HepG2 (cell line): ENCODE data around the gene NCOA3. TPM values are rescaled to one million over a fixed set of nuclear protein-coding genes. Genes with fewer than 3 reads are reported as not detected.

Source experiments
- ATAC-seq: fragments of 200-7000 bp; cut with Tn5 transposase; 3 replicates; pipeline ENCODE4 v1.9.1; 2020; ENCODE audit warnings: mild to moderate bottlenecking, moderate library complexity
- BruUV-seq: library from RNA; stranded (reverse); fragments of 400-500 nt; replicated peaks from 2 replicates; lab custom pipeline; 2021; lab: Mats Ljungman, UMichigan
- CTCF ChIA-PET: fragments of 300-600 bp; formaldehyde crosslinking; extraction: SDS; loops from one replicate; lab custom pipeline; 2021; ENCODE audit warnings: low total read pairs, inconsistent platforms, low intra/inter-chr PET ratio; lab: Yijun Ruan, JAX
- POLR2A ChIA-PET: fragments of 350-600 bp; sonication (Branson Sonifier 250); formaldehyde crosslinking; loops from one replicate; lab custom pipeline; 2020; ENCODE audit warnings: antibody characterized with exemption, inconsistent platforms; lab: Yijun Ruan, JAX
- DNase-seq: peaks from one replicate; pipeline ENCODE4 v3.0.0-alpha.2; 2015; ENCODE audit warnings: low spot score
- FAIRE-seq: peaks from 3 replicates; lab custom pipeline; 2011; peaks lifted over from hg19 to GRCh38; lab: Jason Lieb, UNC
- H2AFZ ChIP-seq: one replicate; pipeline ENCODE4 v1.6.1; 2011; ENCODE audit warnings: low read length, inconsistent platforms
- H3K27ac ChIP-seq: fragments of 300-600 bp; 3 replicates; pipeline ENCODE4 v1.8.0; 2011; ENCODE audit warnings: mixed run types, mild to moderate bottlenecking, mixed read lengths, low read length, inconsistent platforms; ENCODE audit not compliant: insufficient read depth; ENCODE audit errors: extremely low read length
- H3K27me3 ChIP-seq, 2 experiments: fragments of 200-600 bp in 1 of 2; 2 replicates in 1 of 2; 3 replicates in 1 of 2; pipeline versions ENCODE4 v1.6.0 to v1.8.0; 2011; ENCODE audit warnings: low read length in 2 of 2, mild to moderate bottlenecking in 2 of 2, moderate library complexity in 2 of 2, inconsistent platforms in 1 of 2; ENCODE audit not compliant: insufficient read depth in 2 of 2, control insufficient read depth in 1 of 2
- H3K36me3 ChIP-seq, 2 experiments: fragments of 200-600 bp in 1 of 2; replicated peaks in 1 of 2; 2 replicates in 1 of 2; 3 replicates in 1 of 2; pipeline versions ENCODE4 v1.5.1 to v1.8.0; 2011; ENCODE audit warnings: low read length in 2 of 2, inconsistent platforms in 1 of 2; ENCODE audit not compliant: insufficient read depth in 2 of 2, control insufficient read depth in 1 of 2
- H3K4me1 ChIP-seq: 2 replicates; pipeline ENCODE4 v1.5.1; 2012; ENCODE audit warnings: low read length, inconsistent platforms; ENCODE audit not compliant: insufficient read depth
- H3K4me2 ChIP-seq: 2 replicates; pipeline ENCODE4 v1.6.0; 2011; ENCODE audit warnings: low read depth, low read length, inconsistent platforms
- H3K4me3 ChIP-seq, 3 experiments: fragments of 200-600 bp in 1 of 3; sonication (generic), shearing (Covaris generic) in 1 of 3; replicated peaks in 1 of 3; 2 replicates each; pipeline ENCODE4 v1.5.1; 2011 to 2016; ENCODE audit warnings: low read length in 3 of 3, inconsistent platforms in 2 of 3, low read depth in 2 of 3, mild to moderate bottlenecking in 2 of 3, control low read depth in 1 of 3, mixed read lengths in 1 of 3; ENCODE audit not compliant: insufficient read depth in 1 of 3
- H3K79me2 ChIP-seq: one replicate; pipeline ENCODE4 v1.6.1; 2011; ENCODE audit warnings: low read length, inconsistent platforms; ENCODE audit not compliant: insufficient read depth
- H3K9ac ChIP-seq: 2 replicates; pipeline ENCODE4 v1.6.0; 2011; ENCODE audit warnings: mild to moderate bottlenecking, low read depth, low read length, inconsistent platforms; ENCODE audit not compliant: insufficient read depth
- H3K9me3 ChIP-seq: 2 replicates; pipeline ENCODE4 v1.5.1; 2012; ENCODE audit warnings: mild to moderate bottlenecking, low read length
- H4K20me1 ChIP-seq: 2 replicates; pipeline ENCODE4 v1.6.0; 2011; ENCODE audit warnings: inconsistent platforms, mild to moderate bottlenecking, low read length, moderate library complexity; ENCODE audit not compliant: insufficient read depth
- CEBPG ChIP-seq: IDR thresholded peaks from 2 replicates; pipeline ENCODE4 v1.6.1; 2016
- ETV5 ChIP-seq: IDR thresholded peaks from 2 replicates; pipeline ENCODE4 v1.6.1; 2018; ENCODE audit warnings: missing biosample characterization, missing genetic modification reagents, inconsistent platforms, borderline replicate concordance
- HOXA7 ChIP-seq: sonication (generic); formaldehyde crosslinking; IDR thresholded peaks from 2 replicates; pipeline ENCODE4 v1.8.1; 2022; ENCODE audit warnings: mild to moderate bottlenecking, missing genetic modification reagents, moderate library complexity
- NFE2L2 ChIP-seq: fragments of 150-350 bp; IDR thresholded peaks from 2 replicates; pipeline ENCODE4 v1.6.1; 2014; ENCODE audit warnings: low read length
- PCBP1 ChIP-seq: fragments of 200-400 bp; formaldehyde crosslinking; IDR thresholded peaks from 2 replicates; pipeline ENCODE4 v1.6.1; 2017; ENCODE audit warnings: mild to moderate bottlenecking, low read depth, low read length, borderline replicate concordance
- RORA ChIP-seq: sonication (generic); formaldehyde crosslinking; IDR thresholded peaks from 2 replicates; pipeline ENCODE4 v1.5.0; 2020; ENCODE audit warnings: mild to moderate bottlenecking, missing genetic modification reagents, moderate library complexity
- SATB2 ChIP-seq: sonication (generic); formaldehyde crosslinking; IDR thresholded peaks from 2 replicates; pipeline ENCODE4 v1.5.0; 2020; ENCODE audit warnings: missing genetic modification reagents
- SMARCE1 ChIP-seq: fragments of 450-650 bp; IDR thresholded peaks from 2 replicates; pipeline ENCODE4 v1.6.1; 2017; ENCODE audit warnings: borderline replicate concordance
- TARDBP ChIP-seq: sonication (generic); formaldehyde crosslinking; IDR thresholded peaks from 2 replicates; pipeline ENCODE4 v1.8.0; 2022; ENCODE audit warnings: mild to moderate bottlenecking, missing genetic modification reagents
- TOE1 ChIP-seq: sonication (generic); formaldehyde crosslinking; IDR thresholded peaks from 2 replicates; pipeline ENCODE4 v1.4.0; 2020; ENCODE audit warnings: mild to moderate bottlenecking, missing genetic modification reagents
- U2AF1 ChIP-seq: fragments of 200-400 bp; formaldehyde crosslinking; optimal IDR thresholded peaks from 2 replicates; pipeline ENCODE3; 2017; ENCODE audit warnings: mild to moderate bottlenecking, low read depth, low read length
- ZNF232 ChIP-seq: sonication (generic); formaldehyde crosslinking; IDR thresholded peaks from 2 replicates; pipeline ENCODE4 v1.4.0; 2020; ENCODE audit warnings: missing genetic modification reagents, borderline replicate concordance
- ZNF788 ChIP-seq: sonication (generic); formaldehyde crosslinking; IDR thresholded peaks from 2 replicates; pipeline ENCODE4 v1.5.0; 2020; ENCODE audit warnings: mild to moderate bottlenecking, missing genetic modification reagents, borderline replicate concordance
- WGBS: methylation state at CpG from one replicate; pipeline ENCODE4 v1.1.6; 2017; ENCODE audit warnings: low lambda C conversion rate; 5-methylcytosine and 5-hydroxymethylcytosine counted together
- in situ Hi-C: cut with HindIII; loops from 2 replicates; pipeline ENCODE4 v1.10.0; 2017; ENCODE audit warnings: low pct_unique_long_range_greater_than_20kb; ENCODE audit not compliant: extremely low pct_ligation_motif_present
- intact Hi-C: fragments of 100-400 bp; cut with micrococcal nuclease; formaldehyde crosslinking; loops from one replicate; pipeline ENCODE4 v1.10.0; 2022; ENCODE audit not compliant: unreplicated experiment
- polyA plus RNA-seq, 8 experiments: library from polyadenylated mRNA; depleted of rRNA in 3 of 8; stranded (reverse) in 7 of 8; unstranded in 1 of 8; fragments of >200 nt; fragmentation: Illumina TruSeq in 4 of 8; extraction: Trizol in 4 of 8; gene quantifications; 2 replicates each; pipeline versions ENCODE4 v1.2.1 to v1.2.3, GENCODE V29; 2011 to 2016; ENCODE audit warnings: low read depth in 4 of 8, missing spikeins in 1 of 8, mixed read lengths in 1 of 8; ENCODE audit not compliant: insufficient read depth in 1 of 8
- total RNA-seq, 5 experiments: library from RNA; depleted of rRNA; stranded (reverse); fragments of >200 nt; fragmentation: Illumina TruSeq; extraction: Trizol; gene quantifications; 2 replicates each; pipeline ENCODE4 v1.2.3, GENCODE V29; 2016; ENCODE audit warnings: low read depth in 1 of 5
- TF ChIP-seq, protein P1 (sequence below): IDR thresholded peaks from 2 replicates; pipeline ENCODE4 v1.6.1; 2016; ENCODE audit warnings: mild to moderate bottlenecking
- TF ChIP-seq, protein P2 (sequence below): sonication (generic); formaldehyde crosslinking; IDR thresholded peaks from 2 replicates; pipeline ENCODE4 v1.9.0; 2021; ENCODE audit warnings: mild to moderate bottlenecking, missing genetic modification reagents

The NCOA3 gene
- total and polyA plus RNA-seq, 2 of the 13 experiments (the other 11 are each of a cell fraction or from before 2014, with no cell fraction given), result 35.0 to 56.8 TPM

- peaks cover 97% of the 10 kb centered on the region for H3K4me1 ChIP-seq
- peak overlapping the region; percentile 12 to 55 (median 30); a peak in 3 of 6 replicates for H3K4me3 ChIP-seq
- TF ChIP-seq SMARCE1 (no peak), ETV5 (peak; percentile 86; the same call in 1 of the 2 replicates), ZNF232 (CRISPR knock-in tag) (peak; percentile 90; the same call in 1 of the 2 replicates), SATB2 (CRISPR knock-in tag) (peak; percentile 86), CEBPG (CRISPR knock-in tag) (peak; percentile 95), ZNF788 (CRISPR knock-in tag) (peak; percentile 67; the same call in 1 of the 2 replicates), NFE2L2 (no peak), PCBP1 (no peak), U2AF1 (peak; percentile 76), TOE1 (CRISPR knock-in tag) (peak; percentile 61; the same call in 1 of the 2 replicates), HOXA7 (CRISPR knock-in tag) (no peak), RORA (CRISPR knock-in tag) (0 out of 2 replicates have a peak, but pooled peaks have one; percentile 31), TARDBP (peak; percentile 97)
- TF ChIP-seq, protein P1, sequence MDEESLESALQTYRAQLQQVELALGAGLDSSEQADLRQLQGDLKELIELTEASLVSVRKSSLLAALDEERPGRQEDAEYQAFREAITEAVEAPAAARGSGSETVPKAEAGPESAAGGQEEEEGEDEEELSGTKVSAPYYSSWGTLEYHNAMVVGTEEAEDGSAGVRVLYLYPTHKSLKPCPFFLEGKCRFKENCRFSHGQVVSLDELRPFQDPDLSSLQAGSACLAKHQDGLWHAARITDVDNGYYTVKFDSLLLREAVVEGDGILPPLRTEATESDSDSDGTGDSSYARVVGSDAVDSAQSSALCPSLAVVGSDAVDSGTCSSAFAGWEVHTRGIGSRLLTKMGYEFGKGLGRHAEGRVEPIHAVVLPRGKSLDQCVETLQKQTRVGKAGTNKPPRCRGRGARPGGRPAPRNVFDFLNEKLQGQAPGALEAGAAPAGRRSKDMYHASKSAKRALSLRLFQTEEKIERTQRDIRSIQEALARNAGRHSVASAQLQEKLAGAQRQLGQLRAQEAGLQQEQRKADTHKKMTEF, result peak; percentile 97
- TF ChIP-seq, protein P2, sequence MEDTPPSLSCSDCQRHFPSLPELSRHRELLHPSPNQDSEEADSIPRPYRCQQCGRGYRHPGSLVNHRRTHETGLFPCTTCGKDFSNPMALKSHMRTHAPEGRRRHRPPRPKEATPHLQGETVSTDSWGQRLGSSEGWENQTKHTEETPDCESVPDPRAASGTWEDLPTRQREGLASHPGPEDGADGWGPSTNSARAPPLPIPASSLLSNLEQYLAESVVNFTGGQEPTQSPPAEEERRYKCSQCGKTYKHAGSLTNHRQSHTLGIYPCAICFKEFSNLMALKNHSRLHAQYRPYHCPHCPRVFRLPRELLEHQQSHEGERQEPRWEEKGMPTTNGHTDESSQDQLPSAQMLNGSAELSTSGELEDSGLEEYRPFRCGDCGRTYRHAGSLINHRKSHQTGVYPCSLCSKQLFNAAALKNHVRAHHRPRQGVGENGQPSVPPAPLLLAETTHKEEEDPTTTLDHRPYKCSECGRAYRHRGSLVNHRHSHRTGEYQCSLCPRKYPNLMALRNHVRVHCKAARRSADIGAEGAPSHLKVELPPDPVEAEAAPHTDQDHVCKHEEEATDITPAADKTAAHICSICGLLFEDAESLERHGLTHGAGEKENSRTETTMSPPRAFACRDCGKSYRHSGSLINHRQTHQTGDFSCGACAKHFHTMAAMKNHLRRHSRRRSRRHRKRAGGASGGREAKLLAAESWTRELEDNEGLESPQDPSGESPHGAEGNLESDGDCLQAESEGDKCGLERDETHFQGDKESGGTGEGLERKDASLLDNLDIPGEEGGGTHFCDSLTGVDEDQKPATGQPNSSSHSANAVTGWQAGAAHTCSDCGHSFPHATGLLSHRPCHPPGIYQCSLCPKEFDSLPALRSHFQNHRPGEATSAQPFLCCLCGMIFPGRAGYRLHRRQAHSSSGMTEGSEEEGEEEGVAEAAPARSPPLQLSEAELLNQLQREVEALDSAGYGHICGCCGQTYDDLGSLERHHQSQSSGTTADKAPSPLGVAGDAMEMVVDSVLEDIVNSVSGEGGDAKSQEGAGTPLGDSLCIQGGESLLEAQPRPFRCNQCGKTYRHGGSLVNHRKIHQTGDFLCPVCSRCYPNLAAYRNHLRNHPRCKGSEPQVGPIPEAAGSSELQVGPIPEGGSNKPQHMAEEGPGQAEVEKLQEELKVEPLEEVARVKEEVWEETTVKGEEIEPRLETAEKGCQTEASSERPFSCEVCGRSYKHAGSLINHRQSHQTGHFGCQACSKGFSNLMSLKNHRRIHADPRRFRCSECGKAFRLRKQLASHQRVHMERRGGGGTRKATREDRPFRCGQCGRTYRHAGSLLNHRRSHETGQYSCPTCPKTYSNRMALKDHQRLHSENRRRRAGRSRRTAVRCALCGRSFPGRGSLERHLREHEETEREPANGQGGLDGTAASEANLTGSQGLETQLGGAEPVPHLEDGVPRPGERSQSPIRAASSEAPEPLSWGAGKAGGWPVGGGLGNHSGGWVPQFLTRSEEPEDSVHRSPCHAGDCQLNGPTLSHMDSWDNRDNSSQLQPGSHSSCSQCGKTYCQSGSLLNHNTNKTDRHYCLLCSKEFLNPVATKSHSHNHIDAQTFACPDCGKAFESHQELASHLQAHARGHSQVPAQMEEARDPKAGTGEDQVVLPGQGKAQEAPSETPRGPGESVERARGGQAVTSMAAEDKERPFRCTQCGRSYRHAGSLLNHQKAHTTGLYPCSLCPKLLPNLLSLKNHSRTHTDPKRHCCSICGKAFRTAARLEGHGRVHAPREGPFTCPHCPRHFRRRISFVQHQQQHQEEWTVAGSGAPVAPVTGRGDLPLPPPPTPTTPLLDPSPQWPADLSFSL (CRISPR knock-in tag), result no peak
Observed at GRCh38 chr20:47455133-47456040, 46.3 kb upstream of the NCOA3 start.

More at GRCh38 chr20:47455133-47456040, 46.3 kb upstream of the NCOA3 start:
- no peaks in the 10 kb centered on the region for H3K79me2 ChIP-seq
- H3K9me3 ChIP-seq, result no peaks in the 10 kb centered on the region
- CTCF ChIA-PET, result interaction anchor here (1.0 to 1.2 kb wide), 2 partner anchors 8 to 9 kb away, joined by 3 to 5 read pairs; no protein-coding TSS in a partner anchor
- peak overlapping the region; percentile 16 for H2AFZ ChIP-seq
- H3K36me3 ChIP-seq, result no peaks in the 10 kb centered on the region
- no peaks in the 10 kb centered on the region for H4K20me1 ChIP-seq
- DNase-seq (peak; percentile 100), FAIRE-seq (peak; percentile 95), ATAC-seq (peak; percentile 90)
- H3K27ac ChIP-seq, result peak overlapping the region; percentile 83
- in situ Hi-C loops, result no loop called here
- H3K4me2 ChIP-seq, result peak overlapping the region; percentile 69
- no TSS peak for BruUV-seq
- peak overlapping the region; percentile 43 for H3K9ac ChIP-seq
- POLR2A ChIA-PET, result interaction anchor here (0.7 to 4.9 kb wide), 26 partner anchors 9 to 257 kb away, joined by 3 to 76 read pairs (median 4); partner anchors contain the start of genes NCOA3 and ZMYND8
- intact Hi-C loops, result loop anchor here (1.0 to 10.0 kb wide), 5 partner anchors 9 to 61 kb away; partner anchors contain the start of gene NCOA3
- WGBS, result 15% methylated on average over 7 of the region's 7 CpGs
- H3K27me3 ChIP-seq, result no peaks in the 10 kb centered on the region
